ENCODE data around the gene ZNF814.
"Not testable (repeated sequence)": the region's sequence is repeated elsewhere in the genome, so short reads cannot be mapped to it uniquely, and the experiment has no call there.

The ZNF814 gene

DNA sequence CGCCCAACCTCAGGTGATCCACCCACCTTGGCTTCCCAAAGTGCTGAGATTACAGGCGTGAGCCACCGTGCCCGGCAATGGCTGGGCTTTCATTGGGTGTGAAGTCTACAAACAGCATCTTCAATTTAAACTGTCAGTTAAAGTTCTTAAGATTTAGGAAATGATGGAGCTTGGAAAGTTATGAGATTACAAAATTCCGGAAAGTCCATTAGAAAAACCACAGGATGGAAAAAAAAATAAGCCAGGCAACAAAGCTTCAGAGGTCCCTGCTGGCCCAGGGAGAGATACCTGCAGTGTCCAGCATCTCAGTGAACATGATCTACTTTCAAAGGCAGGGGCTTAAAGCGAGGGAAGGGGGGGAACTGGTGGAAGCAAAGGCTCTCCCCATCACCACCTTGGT, 63.3 kb downstream of the ZNF814 start:
- Histone ChIP-seq H3K4me1 (ENCODE audit: insufficient read depth, low read length) (peaks cover 5% of the 10 kb centered on the region; the same call in 1 of the 2 replicates), H3K27ac (ENCODE audit: low read depth, low read length) (no peak overlapping the region), H3K9me3 (ENCODE audit: insufficient read depth, low read depth, low read length) (no peaks in the 10 kb centered on the region), H3K36me3 (ENCODE audit: insufficient read depth, low read length) (peaks cover 32% of the 10 kb centered on the region), H3K27me3 (ENCODE audit: insufficient read depth, low read length) (no peaks in the 10 kb centered on the region), H3K9ac (ENCODE audit: low read depth, low read length) (no peak overlapping the region), H3K4me3 (ENCODE audit: low read length) (no peak overlapping the region)
- 94% methylated on average over 6 of the region's 6 CpGs for WGBS

DNA sequence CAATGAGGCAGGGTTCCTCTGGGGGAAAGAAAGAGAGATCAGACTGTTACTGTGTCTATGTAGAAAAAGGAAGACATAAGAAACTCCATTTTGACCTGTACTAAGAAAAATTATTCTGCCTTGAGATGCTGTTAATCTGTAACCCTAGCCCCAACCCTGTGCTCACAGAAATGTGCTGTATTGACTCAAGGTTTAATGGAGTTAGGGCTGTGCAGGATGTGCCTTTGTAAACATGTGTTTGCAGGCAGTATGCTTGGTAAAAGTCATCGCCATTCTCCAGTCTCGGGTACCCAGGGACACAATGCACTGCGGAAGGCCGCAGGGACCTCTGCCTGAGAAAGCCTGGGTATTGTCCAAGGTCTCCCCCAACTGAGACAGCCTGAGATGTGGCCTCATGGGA, 65.2 kb downstream of the ZNF814 start:
- Histone ChIP-seq H3K36me3 (ENCODE audit: insufficient read depth, low read length) (peaks cover 30% of the 10 kb centered on the region), H3K4me1 (ENCODE audit: insufficient read depth, low read length) (peaks cover 11% of the 10 kb centered on the region)
- H3K9ac ChIP-seq (ENCODE audit: low read depth, low read length); H3K27me3 ChIP-seq (ENCODE audit: insufficient read depth, low read length); H3K9me3 ChIP-seq (ENCODE audit: insufficient read depth, low read depth, low read length); H3K4me3 ChIP-seq (ENCODE audit: low read length); H3K27ac ChIP-seq (ENCODE audit: low read depth, low read length): not testable (repeated sequence)
- WGBS: 95% methylated on average over 4 of the region's 4 CpGs

DNA sequence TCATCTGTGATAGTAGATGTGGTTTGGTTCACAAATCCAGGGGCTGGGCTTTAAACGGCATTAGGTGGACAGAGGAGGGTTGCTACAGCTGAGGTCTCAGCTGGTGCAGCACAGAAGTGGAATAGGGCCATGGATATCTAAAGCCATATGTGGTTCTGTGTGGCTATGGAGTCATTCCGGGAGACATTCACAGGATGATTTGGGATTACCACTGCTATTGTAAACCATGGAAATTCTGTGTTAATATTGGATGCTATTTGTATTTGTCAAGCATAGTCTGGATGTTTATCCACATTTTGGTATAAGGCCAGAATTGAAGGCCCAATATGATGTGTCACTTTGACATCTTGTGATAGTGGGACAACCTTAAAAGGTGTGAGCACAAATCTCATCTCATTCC, 65.7 kb downstream of the ZNF814 start:
- not testable (repeated sequence) for H3K27me3 ChIP-seq (ENCODE audit: insufficient read depth, low read length); H3K9me3 ChIP-seq (ENCODE audit: insufficient read depth, low read depth, low read length); H3K9ac ChIP-seq (ENCODE audit: low read depth, low read length); H3K4me3 ChIP-seq (ENCODE audit: low read length); H3K27ac ChIP-seq (ENCODE audit: low read depth, low read length)
- WGBS: 89% methylated on average over 2 of the region's 2 CpGs
- Histone ChIP-seq H3K4me1 (ENCODE audit: insufficient read depth, low read length) (peaks cover 15% of the 10 kb centered on the region), H3K36me3 (ENCODE audit: insufficient read depth, low read length) (peaks cover 30% of the 10 kb centered on the region)

DNA sequence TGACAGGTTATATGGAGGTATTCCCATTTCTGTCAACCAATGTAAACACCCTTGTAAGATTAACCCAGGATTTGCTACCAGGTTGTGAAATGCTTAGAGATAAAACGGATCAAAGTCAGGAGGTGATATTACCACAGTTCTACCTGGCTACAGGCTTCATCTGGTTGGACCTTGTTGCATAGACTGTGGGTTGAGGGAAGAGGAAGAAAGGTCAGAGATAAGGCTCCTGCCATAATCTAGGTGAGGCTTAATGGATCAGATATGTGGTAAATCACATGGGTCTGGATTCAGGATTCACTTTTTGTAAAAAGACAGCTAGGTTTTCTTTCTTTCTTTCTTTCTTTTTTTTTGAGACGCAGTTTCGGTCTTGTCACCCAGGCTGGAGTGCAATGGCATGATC, 67.3 kb downstream of the ZNF814 start:
- WGBS: 95% methylated on average over 2 of the region's 3 CpGs
- not testable (repeated sequence) for H3K27ac ChIP-seq (ENCODE audit: low read depth, low read length); H3K4me3 ChIP-seq (ENCODE audit: low read length); H3K9ac ChIP-seq (ENCODE audit: low read depth, low read length); H3K27me3 ChIP-seq (ENCODE audit: insufficient read depth, low read length); H3K9me3 ChIP-seq (ENCODE audit: insufficient read depth, low read depth, low read length)
- peaks cover 15% of the 10 kb centered on the region for H3K4me1 ChIP-seq (ENCODE audit: insufficient read depth, low read length)
- peaks cover 25% of the 10 kb centered on the region for H3K36me3 ChIP-seq (ENCODE audit: insufficient read depth, low read length)

DNA sequence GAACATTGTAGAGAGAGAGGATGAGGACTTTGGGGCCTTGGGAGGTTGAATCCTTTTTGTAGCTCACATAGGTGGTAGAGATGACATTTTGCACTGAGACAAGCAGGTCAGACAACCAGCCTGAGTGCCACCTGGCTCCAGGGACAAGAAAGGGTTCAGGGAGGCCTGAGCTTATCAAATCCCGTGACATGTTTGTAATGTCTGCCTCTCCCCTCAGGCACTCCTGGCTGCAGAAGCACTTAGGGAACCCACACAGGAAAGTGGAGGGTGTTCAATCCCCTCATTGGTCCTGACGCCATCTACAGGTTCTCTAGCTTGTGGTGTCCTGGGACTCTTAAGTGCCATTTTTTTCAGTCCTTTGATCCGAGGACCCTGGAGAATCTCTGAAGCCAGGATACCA, 67.7 kb downstream of the ZNF814 start:
- not testable (repeated sequence) for H3K9ac ChIP-seq (ENCODE audit: low read depth, low read length); H3K27ac ChIP-seq (ENCODE audit: low read depth, low read length); H3K27me3 ChIP-seq (ENCODE audit: insufficient read depth, low read length); H3K9me3 ChIP-seq (ENCODE audit: insufficient read depth, low read depth, low read length)
- H3K4me3 ChIP-seq (ENCODE audit: low read length): peak overlapping the region; percentile 94
- H3K36me3 ChIP-seq (ENCODE audit: insufficient read depth, low read length): peaks cover 24% of the 10 kb centered on the region
- peaks cover 15% of the 10 kb centered on the region for H3K4me1 ChIP-seq (ENCODE audit: insufficient read depth, low read length)
- 90% methylated on average over 2 of the region's 3 CpGs for WGBS

DNA sequence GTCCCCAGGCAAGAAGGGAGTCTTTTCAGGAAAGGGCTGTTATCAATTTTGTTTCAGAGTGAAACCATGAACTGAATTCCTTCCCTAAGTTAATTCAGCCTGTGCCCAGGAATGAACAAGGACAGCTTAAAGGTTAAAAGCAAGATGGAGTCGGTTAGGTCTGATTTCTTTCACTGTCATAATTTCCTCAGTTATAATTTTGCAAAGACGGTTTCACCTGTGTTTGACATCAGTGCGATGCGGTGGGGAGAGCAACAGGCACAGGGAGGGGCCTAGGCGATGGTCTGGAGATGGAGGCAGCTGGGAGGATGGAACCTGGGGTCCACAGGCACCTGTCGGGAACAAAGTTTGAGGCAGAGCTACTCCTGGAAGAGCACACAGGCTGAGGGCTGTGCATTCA, 68.2 kb downstream of the ZNF814 start:
- peaks cover 15% of the 10 kb centered on the region for H3K4me1 ChIP-seq (ENCODE audit: insufficient read depth, low read length)

DNA sequence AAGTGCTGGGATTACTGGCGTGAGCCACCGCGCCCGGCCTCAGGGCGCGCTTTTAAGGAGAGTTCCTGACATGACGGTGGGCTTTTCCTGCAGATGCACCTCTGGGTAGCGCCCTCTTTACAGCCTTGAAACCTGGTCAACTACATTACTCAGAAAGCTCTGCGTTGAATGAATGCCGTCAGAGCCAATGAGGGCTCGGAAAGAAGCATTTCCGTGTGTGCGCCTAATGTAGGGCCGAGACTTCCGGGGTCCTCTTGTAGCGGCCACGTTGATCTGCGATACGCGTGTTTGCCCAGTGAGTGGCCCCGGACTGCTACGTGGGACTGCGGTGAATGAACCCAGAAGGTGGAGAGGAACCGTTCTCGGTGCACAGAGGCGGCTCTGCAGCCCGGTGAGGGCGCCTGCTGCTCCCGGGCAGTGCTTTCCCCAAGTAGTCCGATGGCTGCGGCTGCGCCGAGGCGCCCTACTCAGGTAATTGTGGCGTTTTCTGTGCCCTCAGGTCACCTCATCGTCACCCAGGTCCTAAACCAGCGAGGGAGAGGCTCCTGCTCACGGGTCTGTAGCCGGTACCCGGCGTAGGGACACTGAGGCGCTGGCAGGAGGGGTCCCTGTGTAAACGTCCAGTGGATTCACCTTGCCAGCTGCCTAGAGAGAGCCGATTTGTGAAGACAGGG, 69.2 kb downstream of the ZNF814 start:
- Histone ChIP-seq H3K4me1 (ENCODE audit: insufficient read depth, low read length) (peaks cover 20% of the 10 kb centered on the region), H3K36me3 (ENCODE audit: insufficient read depth, low read length) (peaks cover 18% of the 10 kb centered on the region), H3K9me3 (ENCODE audit: insufficient read depth, low read depth, low read length) (no peaks in the 10 kb centered on the region), H3K27me3 (ENCODE audit: insufficient read depth, low read length) (no peaks in the 10 kb centered on the region), H3K9ac (ENCODE audit: low read depth, low read length) (peak overlapping the region; percentile 97), H3K4me3 (ENCODE audit: low read length) (peak overlapping the region; percentile 94), H3K27ac (ENCODE audit: low read depth, low read length) (peak overlapping the region; percentile 84)
- WGBS: under 1% methylated on average over 44 of the region's 44 CpGs

More for the DNA sequence above, 68.2 kb downstream of the ZNF814 start:
- peaks cover 22% of the 10 kb centered on the region for H3K36me3 ChIP-seq (ENCODE audit: insufficient read depth, low read length)
- peak overlapping the region; percentile 97 for H3K9ac ChIP-seq (ENCODE audit: low read depth, low read length)
- H3K9me3 ChIP-seq (ENCODE audit: insufficient read depth, low read depth, low read length): no peaks in the 10 kb centered on the region
- 91% methylated on average over 6 of the region's 6 CpGs for WGBS
- H3K4me3 ChIP-seq (ENCODE audit: low read length): peak overlapping the region; percentile 94
- no peak overlapping the region for H3K27ac ChIP-seq (ENCODE audit: low read depth, low read length)
- H3K27me3 ChIP-seq (ENCODE audit: insufficient read depth, low read length): no peaks in the 10 kb centered on the region

DNA sequence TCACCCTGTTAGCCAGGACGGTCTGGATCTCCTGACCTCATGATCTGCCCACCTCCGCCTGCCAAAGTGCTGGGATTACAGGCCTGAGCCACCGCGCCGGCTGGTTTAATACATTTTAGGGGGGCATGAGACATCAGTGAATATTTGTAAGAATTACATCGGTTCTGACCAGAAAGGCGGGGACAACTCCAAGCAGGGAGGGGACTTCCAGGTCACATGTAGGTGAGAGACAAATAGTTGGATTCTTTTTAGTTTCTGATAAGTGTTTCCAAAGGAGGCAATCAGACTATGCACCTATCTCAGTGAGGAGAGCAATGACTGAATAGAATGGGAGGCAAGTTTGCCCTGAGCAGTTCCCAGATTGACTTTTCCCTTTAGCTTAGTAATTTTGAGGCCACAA, 70.5 kb downstream of the ZNF814 start:
- H3K27me3 ChIP-seq (ENCODE audit: insufficient read depth, low read length): no peaks in the 10 kb centered on the region
- 81% methylated on average over 7 of the region's 7 CpGs for WGBS
- H3K36me3 ChIP-seq (ENCODE audit: insufficient read depth, low read length): peaks cover 15% of the 10 kb centered on the region
- no peaks in the 10 kb centered on the region for H3K9me3 ChIP-seq (ENCODE audit: insufficient read depth, low read depth, low read length)
- no peak overlapping the region for H3K9ac ChIP-seq (ENCODE audit: low read depth, low read length)
- H3K4me1 ChIP-seq (ENCODE audit: insufficient read depth, low read length): peaks cover 20% of the 10 kb centered on the region
- no peak overlapping the region for H3K4me3 ChIP-seq (ENCODE audit: low read length)
- no peak overlapping the region for H3K27ac ChIP-seq (ENCODE audit: low read depth, low read length)

DNA sequence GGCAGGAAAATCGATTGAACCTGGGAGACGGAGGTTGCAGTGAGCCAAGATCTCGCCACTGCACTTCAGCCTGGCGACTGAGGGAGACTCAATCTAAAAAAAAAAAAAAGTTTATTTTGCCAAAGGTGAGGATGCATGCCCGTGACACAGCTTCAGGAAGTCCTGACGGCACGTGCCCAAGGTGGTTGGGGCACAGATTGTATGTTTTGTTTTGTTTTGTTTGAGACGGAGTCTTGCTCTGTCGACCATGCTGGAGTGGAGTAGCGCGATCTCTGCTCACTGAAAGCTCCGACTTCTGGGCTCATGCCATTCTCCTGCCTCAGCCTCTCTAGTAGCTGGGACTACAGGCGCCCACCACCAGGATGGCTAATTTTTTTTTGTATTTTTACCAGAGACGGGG, 70.9 kb downstream of the ZNF814 start:
- H3K27ac ChIP-seq (ENCODE audit: low read depth, low read length): no peak overlapping the region
- H3K4me1 ChIP-seq (ENCODE audit: insufficient read depth, low read length): peaks cover 20% of the 10 kb centered on the region
- H3K9me3 ChIP-seq (ENCODE audit: insufficient read depth, low read depth, low read length): no peaks in the 10 kb centered on the region
- H3K36me3 ChIP-seq (ENCODE audit: insufficient read depth, low read length): peaks cover 12% of the 10 kb centered on the region
- no peak overlapping the region for H3K9ac ChIP-seq (ENCODE audit: low read depth, low read length)
- H3K27me3 ChIP-seq (ENCODE audit: insufficient read depth, low read length): no peaks in the 10 kb centered on the region
- WGBS: 94% methylated on average over 14 of the region's 14 CpGs
- no peak overlapping the region for H3K4me3 ChIP-seq (ENCODE audit: low read length)

DNA sequence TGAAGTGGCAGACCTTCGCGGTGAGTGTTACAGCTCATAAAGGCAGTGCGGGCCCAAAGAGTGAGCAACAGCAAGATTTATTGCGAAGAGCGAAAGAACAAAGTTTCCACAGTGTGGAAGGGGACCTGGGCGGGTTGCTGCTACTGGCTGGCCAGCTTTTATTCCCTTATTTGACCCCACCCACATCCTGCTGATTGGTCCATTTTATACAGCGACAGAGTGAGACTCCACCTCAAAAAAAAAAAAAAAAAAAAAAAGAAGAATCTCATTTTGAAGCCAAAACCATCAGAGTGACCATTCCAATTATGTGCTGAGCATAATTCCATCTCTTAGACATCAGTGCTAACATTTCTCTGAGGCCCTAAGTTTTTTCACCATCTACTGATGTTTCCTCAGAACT, 72.2 kb downstream of the ZNF814 start:
- H3K4me3 ChIP-seq (ENCODE audit: low read length): no peak overlapping the region
- H3K9ac ChIP-seq (ENCODE audit: low read depth, low read length): no peak overlapping the region
- no peaks in the 10 kb centered on the region for H3K27me3 ChIP-seq (ENCODE audit: insufficient read depth, low read length)
- 94% methylated on average over 7 of the region's 7 CpGs for WGBS
- H3K4me1 ChIP-seq (ENCODE audit: insufficient read depth, low read length): peaks cover 20% of the 10 kb centered on the region
- peaks cover 14% of the 10 kb centered on the region for H3K36me3 ChIP-seq (ENCODE audit: insufficient read depth, low read length)
- no peak overlapping the region for H3K27ac ChIP-seq (ENCODE audit: low read depth, low read length)
- H3K9me3 ChIP-seq (ENCODE audit: insufficient read depth, low read depth, low read length): no peaks in the 10 kb centered on the region

DNA sequence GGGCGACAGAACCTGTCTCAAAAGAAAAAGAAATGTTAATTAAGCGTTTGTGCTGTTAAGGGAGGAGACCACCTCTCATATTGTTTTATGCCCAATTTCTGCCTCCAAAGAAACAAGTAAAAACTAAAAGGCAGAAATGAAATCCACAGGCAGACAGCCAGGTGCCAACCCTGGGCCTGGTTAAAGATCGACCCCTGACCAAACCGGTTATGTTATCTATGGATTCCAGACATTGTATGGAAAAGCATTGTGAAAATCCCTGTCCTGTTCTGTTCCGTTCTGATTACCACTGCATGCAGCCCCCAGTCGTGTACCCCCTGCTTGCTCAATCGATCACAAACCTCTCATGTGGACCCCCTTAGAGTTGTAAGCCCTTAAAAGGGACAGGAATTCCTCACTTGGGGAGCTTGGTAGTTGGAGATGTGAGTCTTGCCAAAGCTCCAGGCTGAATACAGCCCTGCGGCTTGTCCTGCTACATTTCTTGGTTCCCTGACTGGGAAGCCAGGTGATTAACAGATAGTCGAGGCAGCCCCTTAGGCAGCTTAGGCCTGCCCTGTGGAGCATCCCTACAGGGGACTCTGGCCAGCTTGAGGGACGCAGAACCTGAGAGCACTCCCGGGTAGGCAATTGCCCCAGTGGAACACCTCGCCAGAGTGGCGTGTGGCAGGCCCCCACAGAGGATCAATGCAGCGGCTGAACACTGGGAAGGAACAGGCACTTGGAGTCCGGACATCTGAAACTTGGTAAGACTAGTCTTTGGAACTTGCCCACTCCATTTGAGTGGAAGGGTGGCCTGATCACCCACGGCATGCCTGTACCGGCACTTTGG, 73.4 kb downstream of the ZNF814 start:
- Histone ChIP-seq H3K27ac (ENCODE audit: low read depth, low read length) (no peak overlapping the region), H3K36me3 (ENCODE audit: insufficient read depth, low read length) (peaks cover 14% of the 10 kb centered on the region), H3K4me3 (ENCODE audit: low read length) (peak overlapping the region; percentile 94), H3K27me3 (ENCODE audit: insufficient read depth, low read length) (no peaks in the 10 kb centered on the region), H3K9ac (ENCODE audit: low read depth, low read length) (no peak overlapping the region), H3K9me3 (ENCODE audit: insufficient read depth, low read depth, low read length) (no peaks in the 10 kb centered on the region), H3K4me1 (ENCODE audit: insufficient read depth, low read length) (peaks cover 14% of the 10 kb centered on the region)
- 91% methylated on average over 17 of the region's 17 CpGs for WGBS
